ENCODE measurements around the gene KMT2C.

Gene KMT2C

DNA sequence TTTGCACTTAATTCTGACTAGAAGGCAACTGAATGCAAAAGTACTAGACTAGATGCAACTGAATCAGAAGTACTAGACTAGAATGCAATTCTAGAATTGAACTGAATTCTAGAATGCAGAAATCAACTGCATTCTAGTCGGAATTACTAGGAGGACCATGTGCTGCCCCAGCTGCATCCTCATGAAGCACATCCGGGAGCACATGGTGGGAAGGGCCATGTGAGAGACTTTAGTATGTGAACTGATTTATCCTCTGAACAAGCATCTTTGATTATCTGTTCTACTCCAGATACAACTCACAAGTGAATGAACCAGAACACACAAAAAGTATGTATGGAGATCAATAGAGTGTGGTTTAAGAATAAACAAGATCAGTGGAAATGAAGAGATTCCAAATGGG, 295.2 kb downstream of the KMT2C start:
- DNase-seq (ENCODE audit: low spot score) = no peak

DNA sequence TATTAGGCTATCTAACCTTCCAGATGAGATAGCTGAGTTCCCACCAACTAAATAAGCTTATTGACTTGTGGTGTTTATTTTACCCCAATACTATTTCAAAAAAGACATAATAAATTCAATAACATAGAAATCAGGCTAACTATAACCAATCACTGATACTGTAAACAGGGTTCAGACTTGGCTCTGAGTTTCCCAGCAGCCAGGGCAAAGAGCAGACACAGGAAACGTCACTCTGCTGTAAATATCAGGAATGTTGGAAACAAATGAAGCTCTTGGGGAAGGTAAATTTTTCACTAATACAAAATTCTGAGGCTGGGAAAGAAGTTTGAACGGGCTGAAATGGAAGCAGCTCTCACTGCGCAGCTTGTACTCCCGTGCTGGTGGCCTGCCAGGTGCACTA, 295.7 kb downstream of the KMT2C start:
- no peak for DNase-seq (ENCODE audit: low spot score)

DNA sequence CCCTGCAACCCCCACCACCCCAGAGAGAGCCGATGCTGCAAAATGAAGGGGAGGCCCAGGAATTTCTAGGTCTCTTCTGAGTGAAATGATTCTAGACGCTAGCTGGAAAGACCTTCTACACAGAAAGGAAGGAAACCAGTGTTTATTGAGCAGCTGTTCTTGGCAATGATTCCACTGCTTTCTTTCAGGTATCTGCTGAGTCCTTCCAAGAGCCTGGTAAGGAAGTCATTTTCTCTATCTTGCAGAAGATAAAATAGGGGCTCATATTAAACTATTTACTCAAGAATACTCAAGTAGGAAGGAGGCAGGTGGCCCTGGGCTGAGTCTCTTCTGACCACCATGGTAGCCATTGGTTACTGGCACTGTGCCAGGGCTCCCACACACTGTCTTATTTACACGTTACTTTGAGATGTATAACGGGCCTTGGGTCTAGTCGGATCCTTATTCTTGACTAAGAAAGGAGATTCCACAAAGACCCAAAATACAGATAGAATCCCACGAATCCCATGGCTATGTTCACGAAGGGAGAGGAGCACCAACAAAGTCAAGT, 298.3 kb downstream of the KMT2C start:
- DNase-seq (ENCODE audit: low spot score) = no peak

DNA sequence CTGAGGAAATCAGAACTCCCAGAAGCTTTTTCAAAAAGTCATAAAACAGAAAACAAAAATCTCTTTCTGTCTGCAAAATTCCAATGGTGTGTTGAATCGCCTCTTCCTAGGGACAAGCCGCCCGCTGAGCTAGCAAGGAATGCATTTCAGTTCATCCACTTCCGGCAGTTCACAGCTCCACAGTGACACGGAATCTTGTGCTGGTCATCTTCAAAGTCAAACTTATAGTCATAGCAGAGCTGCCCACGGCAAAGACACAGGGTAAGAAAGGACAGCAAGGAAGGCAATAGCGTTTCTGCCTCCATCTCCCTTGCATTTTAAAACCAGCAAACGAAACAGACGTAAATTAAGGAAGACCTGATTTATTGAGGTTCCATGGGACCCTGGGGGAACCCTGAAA, 299.1 kb downstream of the KMT2C start:
- DNase-seq (ENCODE audit: low spot score) = no peak

DNA sequence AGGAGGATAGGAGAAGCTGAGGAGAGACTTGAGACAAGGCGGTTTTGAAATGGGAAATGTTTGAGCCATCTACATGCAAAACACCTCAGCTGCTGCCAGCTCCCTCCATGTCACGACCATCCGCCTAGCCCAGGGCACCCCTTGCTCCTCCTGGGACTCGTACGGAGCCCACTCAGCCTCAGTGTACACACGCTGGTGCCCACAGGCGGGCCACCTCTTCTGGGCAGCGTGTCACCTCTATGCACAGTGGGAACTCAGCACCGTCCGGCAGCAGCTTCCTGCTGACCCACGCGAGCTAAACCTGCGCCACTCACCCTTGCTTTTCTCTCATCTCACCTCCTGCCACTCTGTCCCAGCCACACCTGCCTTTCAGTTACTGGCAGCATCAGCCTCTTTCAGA, 302.0 kb downstream of the KMT2C start:
- no peak for DNase-seq (ENCODE audit: low spot score)

DNA sequence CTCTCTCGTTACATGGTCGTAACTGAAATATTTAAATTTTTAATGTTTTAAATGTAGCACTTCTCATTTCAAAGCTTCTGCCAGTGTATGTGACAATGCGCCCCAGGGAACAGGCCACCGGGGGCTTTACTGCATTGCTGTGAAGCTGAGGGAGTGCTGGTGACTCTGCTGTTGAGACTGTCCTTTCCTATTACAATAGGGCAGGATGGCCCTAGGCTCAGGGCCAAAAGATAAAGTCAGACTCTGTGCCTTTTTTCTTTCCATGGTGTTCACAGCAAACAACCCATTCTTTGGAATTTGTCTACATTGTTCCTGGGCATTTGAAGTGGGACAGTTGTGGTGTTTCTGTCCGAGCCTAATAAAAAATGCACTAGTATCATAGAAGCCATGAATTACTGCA, 303.0 kb downstream of the KMT2C start:
- DNase-seq (ENCODE audit: low spot score) = no peak

DNA sequence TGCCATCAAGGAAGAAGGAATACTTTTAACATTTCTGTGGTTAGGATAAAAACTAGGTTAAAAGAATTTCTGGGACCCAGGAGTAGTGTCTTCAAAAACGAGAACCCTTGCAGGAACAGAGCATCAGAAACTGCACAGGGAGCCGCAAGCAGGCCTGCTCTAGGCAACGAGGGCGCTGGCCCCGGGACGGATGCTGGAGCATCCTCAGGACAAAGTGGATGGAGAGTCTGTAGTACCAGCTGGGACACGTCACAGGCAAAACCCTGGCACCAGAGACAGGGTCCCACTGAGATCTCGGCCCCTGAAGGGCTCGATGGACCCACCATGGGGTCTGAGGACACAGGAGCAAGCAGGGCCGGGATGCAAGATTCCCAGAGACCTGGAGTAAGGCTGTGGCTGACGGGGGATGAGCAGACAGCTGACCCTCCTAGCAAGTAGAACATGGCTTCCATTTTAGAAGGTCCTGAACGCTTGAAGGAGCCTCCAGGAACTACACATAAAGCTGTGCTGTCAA, 303.8 kb downstream of the KMT2C start:
- DNase-seq (ENCODE audit: low spot score) = no peak

DNA sequence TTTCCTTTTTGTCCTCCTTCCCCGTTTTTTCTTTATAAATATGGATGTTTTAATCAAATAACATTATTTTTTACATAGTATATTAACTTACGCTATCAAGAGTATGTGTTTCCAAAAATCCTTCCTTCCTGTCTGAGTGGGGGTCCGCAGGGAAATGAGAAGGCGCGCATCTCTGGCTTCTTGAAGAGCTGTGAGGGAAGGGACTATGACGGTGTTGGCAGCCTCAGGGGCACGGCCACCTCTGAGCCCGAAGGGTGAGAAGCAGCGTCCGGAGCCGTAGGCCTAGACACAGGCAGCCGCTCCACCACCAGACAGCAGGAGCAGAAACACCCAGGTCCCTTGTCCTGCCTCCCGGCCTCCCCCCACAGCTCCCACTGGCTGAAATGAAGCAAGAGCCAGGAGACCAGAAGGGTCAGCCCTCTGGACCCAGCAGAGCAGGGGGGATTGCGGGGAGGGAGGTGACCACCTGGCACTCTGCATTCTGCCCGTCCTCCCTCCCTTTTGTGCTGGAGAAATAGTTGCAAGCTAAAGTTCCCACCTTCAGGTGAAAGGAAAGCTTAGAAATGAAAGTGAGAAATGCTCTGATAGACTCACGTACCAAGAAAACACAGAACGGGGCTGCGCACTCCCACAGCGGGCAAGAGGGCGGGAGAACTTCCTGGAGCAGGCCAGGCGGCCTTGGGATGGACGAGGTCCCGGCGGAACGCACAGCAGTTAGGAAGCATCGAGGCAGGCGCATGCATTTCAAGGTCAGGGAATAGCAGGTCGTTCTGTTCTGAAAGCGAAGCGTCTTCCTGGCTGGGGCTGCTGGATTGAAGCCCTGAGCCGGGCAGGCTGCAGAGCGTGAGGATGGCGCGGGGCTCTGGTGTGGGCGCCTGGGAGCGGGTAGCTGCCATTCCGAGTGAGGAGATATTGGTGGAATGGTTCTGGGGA, 304.9 kb downstream of the KMT2C start:
- DNase-seq (ENCODE audit: low spot score) = no peak

DNA sequence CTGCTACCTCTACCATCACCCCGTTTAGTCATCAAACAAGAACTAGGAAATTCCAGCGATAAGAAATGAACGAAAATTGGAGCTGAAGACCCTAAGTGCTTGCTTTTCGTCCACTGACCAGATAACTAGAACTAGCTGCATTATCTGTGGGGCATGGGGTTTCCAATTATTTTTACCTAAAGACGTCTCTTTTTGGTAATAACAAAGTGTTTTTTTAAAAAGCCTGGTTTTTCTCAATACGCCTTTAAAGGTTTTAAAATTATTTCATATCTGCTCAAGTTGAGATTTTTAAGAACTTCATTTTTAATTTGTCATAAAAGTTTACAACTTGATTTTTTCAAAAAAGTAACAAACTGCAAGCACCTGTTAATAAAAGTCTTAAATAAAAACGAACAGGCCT, 306.1 kb downstream of the KMT2C start:
- no peak for DNase-seq (ENCODE audit: low spot score)

DNA sequence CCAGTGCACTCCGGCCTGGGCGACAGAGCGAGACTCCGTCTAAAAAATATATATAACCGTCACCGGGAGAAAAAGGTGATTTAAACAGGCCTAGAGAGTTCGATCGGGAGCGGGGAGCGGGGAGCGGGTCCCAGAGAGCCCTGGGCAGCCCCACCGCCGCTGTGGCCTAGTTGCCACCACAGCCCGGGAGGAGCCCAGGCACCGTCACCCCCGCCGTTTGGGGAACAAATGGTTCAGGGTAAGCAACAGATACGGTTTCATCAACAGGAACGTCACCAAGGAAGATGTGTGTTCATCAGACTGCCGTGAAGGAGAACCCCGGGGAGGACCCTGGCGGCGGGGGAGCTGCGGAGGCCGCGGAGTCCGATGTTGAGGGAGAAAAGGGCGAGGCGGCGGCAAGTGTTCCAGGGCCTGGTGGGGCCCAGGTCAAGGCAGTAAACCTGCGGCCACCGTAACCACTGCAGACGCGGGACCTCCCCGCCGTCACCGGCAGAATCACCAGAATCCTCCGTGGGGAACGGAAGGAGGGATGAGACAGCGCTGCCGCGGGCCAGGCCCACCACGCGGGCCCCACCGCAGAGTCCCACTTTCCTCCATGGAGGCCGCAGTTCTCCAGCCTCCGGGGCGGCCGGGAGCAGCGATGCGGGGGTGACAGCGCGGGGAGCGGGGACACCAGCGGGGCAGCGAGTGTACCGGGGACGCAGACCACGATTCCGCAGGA, 306.9 kb downstream of the KMT2C start:
- DNase-seq (ENCODE audit: low spot score) = no peak

DNA sequence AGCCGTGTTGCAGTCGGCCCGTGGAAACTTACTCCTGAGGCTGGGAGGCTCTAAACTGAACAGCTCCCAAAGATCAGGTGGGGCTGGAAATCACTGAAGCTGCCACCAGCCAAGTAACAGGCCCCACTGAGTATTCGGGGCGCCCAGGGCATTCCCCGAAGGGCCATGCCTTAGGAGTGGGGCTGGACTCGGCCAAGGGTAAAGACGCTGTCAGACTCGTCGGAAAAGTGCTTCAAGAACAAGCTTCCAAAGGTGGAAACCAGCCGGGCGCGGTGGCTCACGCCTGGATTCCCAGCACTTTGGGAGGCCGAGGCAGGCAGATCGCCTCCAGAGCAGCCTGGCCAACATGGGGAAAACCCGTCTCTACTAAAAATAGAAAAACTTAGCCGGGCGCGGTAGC, 307.6 kb downstream of the KMT2C start:
- no peak for DNase-seq (ENCODE audit: low spot score)

DNA sequence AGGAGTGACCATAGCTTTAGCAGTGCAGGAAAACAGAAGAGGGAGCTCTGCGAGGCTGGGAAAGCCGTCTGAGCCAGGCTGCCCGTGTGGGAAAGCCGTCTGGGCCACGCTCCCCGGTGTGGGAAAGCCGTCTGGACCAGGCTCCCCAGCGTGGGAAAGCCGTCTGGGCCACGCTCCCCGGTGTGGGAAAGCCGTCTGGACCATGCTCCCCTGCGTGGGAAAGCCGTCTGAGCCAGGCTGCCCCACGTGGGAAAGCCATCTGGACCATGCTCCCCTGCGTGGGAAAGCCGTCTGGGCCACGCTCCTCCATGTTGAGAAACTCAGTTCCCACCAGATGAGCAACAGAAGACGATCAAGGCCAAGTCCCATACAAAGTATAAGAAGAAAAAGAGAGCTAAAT, 308.6 kb downstream of the KMT2C start:
- DNase-seq (ENCODE audit: low spot score) = no peak

DNA sequence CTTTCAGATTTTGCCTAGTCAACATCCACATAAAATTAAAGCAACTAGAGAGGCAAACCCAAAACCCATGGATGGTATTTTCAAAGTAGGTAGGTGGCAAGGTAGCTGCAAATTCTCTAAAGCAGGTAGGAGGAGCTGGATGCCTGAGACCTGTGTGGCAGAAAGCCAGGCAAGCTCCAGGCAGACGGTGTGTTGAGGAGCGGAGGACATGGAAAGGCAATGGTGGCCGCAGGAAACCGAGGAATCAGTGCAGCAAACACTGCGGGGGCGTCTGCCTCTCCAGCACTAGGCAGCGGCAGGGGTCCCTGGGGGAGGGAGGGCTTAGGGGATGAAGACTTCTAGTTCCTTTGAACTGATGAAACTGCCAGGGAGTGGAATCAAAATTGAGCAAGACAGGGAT, 309.1 kb downstream of the KMT2C start:
- peak; percentile 31 for DNase-seq (ENCODE audit: low spot score)

DNA sequence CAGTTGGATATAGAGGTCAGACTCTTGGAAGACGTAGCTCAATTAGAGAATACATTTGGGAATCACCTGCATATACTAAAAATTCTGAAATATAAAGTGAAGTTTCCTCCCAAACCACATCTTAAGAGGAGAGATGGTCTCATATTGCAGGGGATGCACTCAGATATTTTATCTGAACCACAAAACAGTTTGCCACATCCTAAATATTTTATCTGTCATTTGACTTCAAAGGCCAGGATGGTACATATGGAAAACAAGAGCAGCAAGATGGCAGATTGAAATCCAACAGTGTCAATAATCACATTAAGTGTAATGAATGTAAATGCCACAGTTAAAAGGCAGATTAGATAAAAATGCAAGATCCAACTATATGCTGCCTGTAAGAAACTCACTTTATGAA, 313.3 kb downstream of the KMT2C start:
- no peak for DNase-seq (ENCODE audit: low spot score)

DNA sequence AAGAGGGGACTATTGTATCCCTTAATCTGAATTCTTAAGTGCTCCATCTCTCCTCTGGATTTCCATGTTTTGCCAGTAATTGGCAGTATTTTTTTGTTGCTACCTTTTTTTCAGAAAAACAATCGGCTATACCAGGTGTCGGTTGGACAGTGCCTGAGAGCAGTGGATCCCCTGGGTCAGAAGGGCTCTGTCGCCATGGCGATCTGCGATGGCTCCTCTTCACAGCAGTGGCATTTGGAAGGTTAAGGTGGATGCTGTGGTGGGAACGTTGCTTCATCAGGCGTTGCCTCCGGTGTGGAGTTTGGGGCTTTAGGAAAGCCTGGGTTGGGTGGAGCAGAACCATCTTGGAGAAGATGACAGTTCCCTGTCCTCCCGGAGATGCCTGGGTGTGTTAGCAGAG, 314.4 kb downstream of the KMT2C start:
- no peak for DNase-seq (ENCODE audit: low spot score)

DNA sequence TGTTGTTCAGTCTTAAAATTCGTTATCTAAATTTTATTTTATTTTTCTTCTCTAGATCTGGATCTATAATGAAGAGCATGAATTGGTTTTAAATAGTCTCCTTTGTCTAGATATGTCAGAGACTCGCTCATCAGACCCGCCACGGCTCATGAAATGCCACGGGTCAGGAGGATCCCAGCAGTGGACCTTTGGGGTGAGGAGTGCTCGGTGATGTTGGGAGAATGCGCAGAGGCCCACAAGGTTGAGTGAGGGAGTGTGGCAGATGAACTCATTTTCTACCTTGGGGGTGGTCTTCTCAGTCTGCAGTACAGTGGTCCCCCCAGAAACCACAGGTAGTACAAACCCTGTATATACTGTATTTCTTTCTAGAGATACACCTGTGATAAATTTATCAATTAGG, 315.0 kb downstream of the KMT2C start:
- DNase-seq (ENCODE audit: low spot score) = no peak

DNA sequence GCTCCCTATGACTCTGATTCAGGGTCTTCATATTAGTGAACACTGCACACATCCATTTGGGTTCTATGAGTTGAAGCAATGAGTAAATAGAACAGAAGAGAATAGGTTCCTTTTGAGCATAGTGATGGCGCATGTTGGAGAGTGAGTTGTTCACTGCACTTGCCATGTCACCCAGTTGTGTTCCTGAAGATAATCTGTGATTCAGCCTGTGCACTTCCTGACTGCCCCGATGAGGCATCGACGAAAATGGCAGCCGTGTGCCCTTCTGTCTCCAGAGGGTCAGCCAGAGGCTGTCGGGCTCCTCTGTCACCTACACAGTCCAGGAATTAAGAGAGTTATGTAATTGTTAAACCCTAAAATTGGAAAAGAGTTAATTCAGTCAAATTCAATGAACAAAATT, 315.6 kb downstream of the KMT2C start:
- no peak for DNase-seq (ENCODE audit: low spot score)

DNA sequence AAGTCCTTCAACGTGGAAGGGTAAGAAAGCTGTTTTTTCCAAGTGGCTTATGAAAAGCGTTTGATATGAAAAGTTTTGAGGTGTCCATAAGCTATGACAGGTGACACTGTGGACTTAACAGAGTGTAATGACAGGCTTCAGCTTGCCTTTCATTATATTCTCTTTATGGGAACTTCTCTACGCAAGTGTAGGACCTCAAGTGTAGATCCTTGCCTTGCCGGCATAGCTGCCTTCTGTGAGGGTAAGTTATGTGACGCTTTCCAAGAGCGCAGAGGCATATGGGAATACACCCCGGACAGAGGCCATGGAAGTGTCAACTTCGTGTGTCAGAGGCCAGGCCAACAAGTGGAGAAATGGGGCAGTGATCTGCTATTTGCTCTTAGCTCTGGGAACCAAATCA, 318.4 kb downstream of the KMT2C start:
- no peak for DNase-seq (ENCODE audit: low spot score)

DNA sequence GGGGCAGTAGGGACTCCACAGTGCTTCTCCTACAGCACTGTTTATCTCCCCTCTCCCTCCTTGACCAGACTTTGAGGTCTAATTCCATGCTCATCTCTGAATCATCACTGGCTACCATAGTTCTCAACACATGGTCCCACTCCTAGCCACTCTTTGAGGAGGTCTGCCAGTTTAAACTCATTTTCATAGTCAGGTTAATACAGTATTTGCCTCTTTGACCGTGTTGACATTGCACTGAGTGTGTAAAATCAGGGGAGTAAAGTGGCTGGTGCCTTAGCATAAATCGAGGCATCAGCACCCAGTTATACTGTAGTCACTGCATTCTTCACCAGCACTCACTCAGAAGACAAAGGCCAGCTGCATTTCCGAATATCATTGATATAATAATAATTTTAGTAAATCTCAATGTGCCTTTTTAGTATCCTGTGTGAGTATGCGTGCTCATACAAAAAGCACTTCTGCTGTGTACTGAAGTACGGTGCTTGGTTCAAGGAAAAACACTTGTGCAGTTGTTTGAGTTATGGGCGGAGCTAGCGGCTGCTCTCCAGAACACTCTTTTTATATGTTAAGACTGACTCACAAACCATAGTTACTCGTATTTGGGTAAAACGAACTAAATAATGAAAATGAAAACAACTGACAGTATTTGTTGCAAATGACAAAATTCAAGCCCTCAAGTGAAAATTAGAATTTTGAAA, 320.6 kb downstream of the KMT2C start:
- no peak for DNase-seq (ENCODE audit: low spot score)

DNA sequence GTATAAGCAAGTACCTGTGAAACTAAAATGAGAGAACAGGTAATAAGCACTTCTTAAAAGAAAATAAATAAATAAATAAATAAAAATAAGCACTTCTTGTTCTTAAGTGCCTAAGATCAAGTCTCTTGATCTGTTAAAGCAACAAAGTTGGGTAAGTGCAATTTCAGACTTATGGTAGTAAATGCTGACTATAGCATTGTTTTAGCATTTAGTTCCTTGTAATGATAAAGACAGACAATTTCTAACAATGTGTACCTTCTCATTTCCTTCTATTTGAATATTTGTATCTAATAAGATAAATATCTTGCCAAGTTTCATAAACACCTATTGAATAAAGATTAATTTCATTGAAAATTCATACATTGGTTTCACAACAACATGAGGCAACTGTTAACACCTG, 323.0 kb downstream of the KMT2C start:
- DNase-seq (ENCODE audit: low spot score) = no peak

DNA sequence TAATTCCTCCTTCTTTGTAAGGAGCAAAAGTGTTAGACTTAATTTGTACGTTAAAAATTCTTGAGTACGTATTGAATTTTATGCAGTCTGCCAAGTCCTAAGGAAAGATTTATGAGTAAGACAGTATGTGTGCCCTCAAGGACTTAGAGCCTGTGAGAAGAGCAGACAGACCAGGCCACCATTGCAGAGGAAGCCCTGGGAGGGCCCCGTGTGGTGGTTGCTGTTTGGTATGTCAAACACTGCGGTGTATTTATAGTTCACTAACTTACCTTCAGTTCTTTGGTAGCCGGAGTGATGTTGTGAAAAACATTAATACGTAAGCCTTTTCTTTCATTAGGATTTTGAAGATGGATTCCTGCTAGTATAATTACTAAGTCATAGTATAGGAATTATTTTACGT, 327.4 kb downstream of the KMT2C start:
- DNase-seq (ENCODE audit: low spot score) = no peak

DNA sequence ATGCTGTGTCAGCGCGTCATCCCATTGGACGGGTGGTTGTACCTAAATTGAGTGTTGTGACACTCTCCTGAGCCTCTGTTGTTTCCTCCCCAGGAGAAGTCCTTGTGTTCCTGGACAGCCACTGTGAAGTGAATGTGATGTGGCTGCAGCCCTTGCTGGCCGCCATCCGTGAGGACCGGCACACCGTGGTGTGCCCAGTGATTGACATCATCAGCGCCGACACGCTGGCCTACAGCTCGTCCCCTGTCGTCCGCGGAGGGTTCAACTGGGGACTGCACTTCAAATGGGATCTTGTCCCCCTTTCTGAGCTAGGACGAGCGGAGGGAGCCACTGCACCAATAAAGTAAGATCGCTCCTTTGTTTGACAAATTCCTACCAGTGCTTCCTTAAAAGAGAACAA, 327.9 kb downstream of the KMT2C start:
- DNase-seq (ENCODE audit: low spot score) = no peak
